Adrenal gland (tissue), 12 donors: ENCODE data around the gene UHMK1. TPM values are rescaled to one million over a fixed set of nuclear protein-coding genes. Genes with fewer than 3 reads are reported as not detected.

Experiments used
- DNase-seq, 7 donors: peaks; one replicate each; pipeline ENCODE4 v3.0.0-alpha.2; 2019 to 2020
- H3K27ac ChIP-seq, 5 donors: fragments of 200-600 bp; sonication (generic) in 4 of 5; 1 replicate in 3 of 5; 2 replicates in 2 of 5; pipeline versions ENCODE4 v1.5.1 to v1.8.0; 2016 to 2020; ENCODE audit warnings: mild to moderate bottlenecking in 1 of 5
- H3K27me3 ChIP-seq: fragments of 200-600 bp; 2 replicates; pipeline ENCODE4 v1.8.0; 2021
- H3K36me3 ChIP-seq, 2 donors: fragments of 200-600 bp; replicated peaks in 1 of 2; 1 replicate in 1 of 2; 2 replicates in 1 of 2; pipeline versions ENCODE4 v1.5.1 to v1.8.0; 2018 to 2022
- H3K4me1 ChIP-seq, 2 donors: fragments of 200-600 bp; replicated peaks in 1 of 2; 1 replicate in 1 of 2; 2 replicates in 1 of 2; pipeline versions ENCODE4 v1.5.1 to v1.8.0; 2018 to 2021
- H3K4me3 ChIP-seq, 4 donors: fragments of 200-600 bp; sonication (generic) in 3 of 4; one replicate each; pipeline ENCODE4 v1.5.1; 2016 to 2018
- H3K9me3 ChIP-seq, 3 donors: fragments of 200-600 bp; sonication (generic) in 1 of 3; replicated peaks in 1 of 3; 1 replicate in 2 of 3; 2 replicates in 1 of 3; pipeline versions ENCODE4 v1.5.1 to v1.8.0; 2016 to 2021
- POLR2A ChIP-seq, 2 donors: fragments of 450-650 bp; IDR thresholded peaks; one replicate each; pipeline ENCODE4 v1.6.1; 2017; ENCODE audit warnings: antibody characterized with exemption in 2 of 2, mild to moderate bottlenecking in 2 of 2, moderate library complexity in 1 of 2
- WGBS, 4 donors: extraction: QIAGEN DNeasy Blood & Tissue Kit in 2 of 4; methylation state at CpG; one replicate each; pipeline versions ENCODE4 v1.1.5 to v1.1.7; 2013 to 2017; 5-methylcytosine and 5-hydroxymethylcytosine counted together
- intact Hi-C, 2 donors: fragments of 100-400 bp; cut with DNase I; formaldehyde crosslinking; loops; one replicate each; pipeline versions ENCODE4 v1.14.1 to v1.15.0; 2022 to 2023
- polyA plus RNA-seq, 3 donors: library from polyadenylated mRNA; stranded (reverse); fragments of 200-250 nt in 2 of 3; fragments of 350-450 nt in 1 of 3; fragmentation: Illumina TruSeq in 1 of 3; extraction: RNeasy Lipid Tissue Mini Kit (QIAGEN cat#74804) in 1 of 3; gene quantifications; one replicate each; pipeline ENCODE4 v1.2.3, GENCODE V29; 2013 to 2014
- total RNA-seq, 9 donors: library from RNA; depleted of rRNA in 4 of 9; stranded (reverse); fragments of >200 nt in 4 of 9; fragments of 120-200 nt in 1 of 9; fragmentation: NEBNext Ultra II Directional in 1 of 9; extraction: Animal tissue kit (Norgen Biotek cat#: 25700) in 1 of 9; gene quantifications; one replicate each; pipeline versions ENCODE4 v1.1.0 to v1.2.4, GENCODE V29; 2013 to 2023
- TF ChIP-seq, protein P1 (sequence below), 6 experiments: fragments of 450-650 bp in 4 of 6; fragments of 200-600 bp in 2 of 6; sonication (generic) in 1 of 6; IDR thresholded peaks; 1 replicate in 5 of 6; 2 replicates in 1 of 6; pipeline versions ENCODE4 v1.5.1 to v1.8.0; 2016 to 2021; ENCODE audit warnings: antibody characterized with exemption in 6 of 6, mild to moderate bottlenecking in 2 of 6, moderate library complexity in 1 of 6
- donor health status: healthy with polysubstance abuse.
- donor health status: Bipolar disorder and iron deficiency.
- donor health status: DM: yes; HTN: yes; CAD: no.
- donor health status: DM: no; HTN: no; CAD: no.
- donor health status: DM: no; HTN: no; CAD: no.
- donor health status: DM: yes; HTN: yes; CAD: no.

Gene UHMK1
- total and polyA plus RNA-seq, 12 donors: 9.5 to 81.6 (median 56.0) TPM

DNA sequence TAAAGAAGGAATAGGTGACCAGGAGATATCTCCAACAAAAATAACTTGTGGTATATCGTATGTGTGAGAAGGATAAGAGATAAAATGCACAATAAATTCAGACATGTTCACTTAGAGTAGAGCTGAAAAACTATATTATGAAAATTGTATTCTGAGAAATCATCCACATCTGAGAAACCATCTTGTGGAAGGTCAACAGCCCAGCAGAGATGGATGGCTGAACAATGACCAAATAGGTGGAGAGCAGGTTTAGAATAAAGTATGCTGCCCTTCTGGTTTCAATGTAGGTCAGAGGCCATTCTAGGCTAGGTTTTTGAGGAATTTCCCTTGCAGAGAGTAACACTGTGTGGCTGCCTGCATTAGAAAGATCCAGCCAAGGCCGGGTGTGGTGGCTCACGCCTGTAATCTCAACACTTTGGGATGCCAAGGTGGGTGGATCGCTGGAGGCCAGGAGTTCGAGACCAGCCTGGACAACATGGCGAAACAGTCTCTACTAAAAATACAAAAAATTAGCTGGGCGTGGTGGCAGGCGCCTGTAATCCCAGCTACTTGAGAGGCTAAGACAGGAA lies 55.1 kb downstream of the UHMK1 start:
- Histone ChIP-seq H3K4me3 (no peak overlapping the region), H3K27me3 (no peaks in the 10 kb centered on the region), H3K9me3 (no peaks in the 10 kb centered on the region), H3K4me1 (peaks cover 11 to 14% of the 10 kb centered on the region in 2 donors), H3K36me3 (no peaks in the 10 kb centered on the region), H3K27ac (peak overlapping the region; percentile 26 to 85 (median 58))
- DNase-seq: peak in 1 of 7 donors; percentile 14
- TF ChIP-seq POLR2A (IDR thresholded peaks at IDR 0.05): no peak
- TF ChIP-seq, protein P1, sequence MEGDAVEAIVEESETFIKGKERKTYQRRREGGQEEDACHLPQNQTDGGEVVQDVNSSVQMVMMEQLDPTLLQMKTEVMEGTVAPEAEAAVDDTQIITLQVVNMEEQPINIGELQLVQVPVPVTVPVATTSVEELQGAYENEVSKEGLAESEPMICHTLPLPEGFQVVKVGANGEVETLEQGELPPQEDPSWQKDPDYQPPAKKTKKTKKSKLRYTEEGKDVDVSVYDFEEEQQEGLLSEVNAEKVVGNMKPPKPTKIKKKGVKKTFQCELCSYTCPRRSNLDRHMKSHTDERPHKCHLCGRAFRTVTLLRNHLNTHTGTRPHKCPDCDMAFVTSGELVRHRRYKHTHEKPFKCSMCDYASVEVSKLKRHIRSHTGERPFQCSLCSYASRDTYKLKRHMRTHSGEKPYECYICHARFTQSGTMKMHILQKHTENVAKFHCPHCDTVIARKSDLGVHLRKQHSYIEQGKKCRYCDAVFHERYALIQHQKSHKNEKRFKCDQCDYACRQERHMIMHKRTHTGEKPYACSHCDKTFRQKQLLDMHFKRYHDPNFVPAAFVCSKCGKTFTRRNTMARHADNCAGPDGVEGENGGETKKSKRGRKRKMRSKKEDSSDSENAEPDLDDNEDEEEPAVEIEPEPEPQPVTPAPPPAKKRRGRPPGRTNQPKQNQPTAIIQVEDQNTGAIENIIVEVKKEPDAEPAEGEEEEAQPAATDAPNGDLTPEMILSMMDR (IDR thresholded peaks at IDR 0.05): no peak
- WGBS, 4 donors: 87 to 94% (median 90%) methylated on average over 8 of the region's 8 CpGs
- intact Hi-C loops: no loop called here

DNA sequence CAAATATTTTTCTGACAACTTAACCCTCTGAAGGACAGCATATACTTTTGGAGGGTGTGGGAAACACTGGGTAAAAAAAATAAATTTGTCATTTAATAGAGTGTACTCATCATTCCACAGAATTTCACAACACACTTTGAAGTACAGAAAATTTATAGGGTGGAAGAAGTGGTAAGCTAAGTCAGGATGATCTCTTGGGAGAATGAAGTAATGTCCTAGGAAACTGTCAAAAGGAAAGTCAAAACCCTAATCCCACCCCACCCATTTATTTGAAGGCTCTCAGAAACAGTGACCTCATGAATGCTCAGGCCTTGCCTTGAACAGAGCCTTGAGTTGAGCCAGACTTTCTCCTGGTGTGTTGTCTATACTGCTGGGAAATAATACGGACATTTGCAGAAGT lies 56.6 kb downstream of the UHMK1 start:
- no peak overlapping the region for H3K4me3 ChIP-seq
- TF ChIP-seq POLR2A (IDR thresholded peaks at IDR 0.05): no peak
- TF ChIP-seq, protein P1 (IDR thresholded peaks at IDR 0.05): no peak
- WGBS, 4 donors: 65 to 90% (median 80%) methylated on average over 1 of the region's 1 CpG
- intact Hi-C loops: no loop called here
- no peaks in the 10 kb centered on the region for H3K36me3 ChIP-seq
- peak overlapping the region in 1 of 5 donors; percentile 62 for H3K27ac ChIP-seq
- H3K9me3 ChIP-seq: no peaks in the 10 kb centered on the region
- no peaks in the 10 kb centered on the region for H3K27me3 ChIP-seq
- no peak for DNase-seq
- peaks cover 11 to 14% of the 10 kb centered on the region in 2 donors for H3K4me1 ChIP-seq

DNA sequence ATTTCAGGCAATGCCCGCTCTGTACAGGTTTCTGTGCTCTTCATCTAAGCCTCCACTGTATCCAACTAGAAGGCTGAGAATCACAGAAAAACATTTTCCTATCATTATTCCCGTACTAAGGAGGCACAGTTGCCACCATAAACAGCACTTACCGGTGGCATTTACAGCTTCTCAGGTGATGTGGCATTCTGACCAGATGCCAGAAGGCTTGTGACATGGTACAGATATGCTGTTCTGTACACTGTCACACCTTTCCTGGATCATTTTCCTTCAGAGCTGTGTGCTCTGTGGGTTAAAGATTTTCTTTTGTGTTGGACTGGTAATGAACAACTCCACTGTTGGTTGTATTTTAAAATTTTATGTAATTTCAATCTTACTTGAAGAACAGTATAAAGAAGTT lies 59.9 kb downstream of the UHMK1 start:
- Histone ChIP-seq H3K27ac (no peak overlapping the region), H3K4me1 (peaks cover 9 to 15% of the 10 kb centered on the region in 2 donors), H3K36me3 (no peaks in the 10 kb centered on the region), H3K27me3 (no peaks in the 10 kb centered on the region), H3K9me3 (no peaks in the 10 kb centered on the region), H3K4me3 (no peak overlapping the region)
- DNase-seq: no peak
- TF ChIP-seq, protein P1 (IDR thresholded peaks at IDR 0.05): no peak
- WGBS, 4 donors: 89 to 96% (median 95%) methylated on average over 3 of the region's 3 CpGs
- intact Hi-C loops: no loop called here

DNA sequence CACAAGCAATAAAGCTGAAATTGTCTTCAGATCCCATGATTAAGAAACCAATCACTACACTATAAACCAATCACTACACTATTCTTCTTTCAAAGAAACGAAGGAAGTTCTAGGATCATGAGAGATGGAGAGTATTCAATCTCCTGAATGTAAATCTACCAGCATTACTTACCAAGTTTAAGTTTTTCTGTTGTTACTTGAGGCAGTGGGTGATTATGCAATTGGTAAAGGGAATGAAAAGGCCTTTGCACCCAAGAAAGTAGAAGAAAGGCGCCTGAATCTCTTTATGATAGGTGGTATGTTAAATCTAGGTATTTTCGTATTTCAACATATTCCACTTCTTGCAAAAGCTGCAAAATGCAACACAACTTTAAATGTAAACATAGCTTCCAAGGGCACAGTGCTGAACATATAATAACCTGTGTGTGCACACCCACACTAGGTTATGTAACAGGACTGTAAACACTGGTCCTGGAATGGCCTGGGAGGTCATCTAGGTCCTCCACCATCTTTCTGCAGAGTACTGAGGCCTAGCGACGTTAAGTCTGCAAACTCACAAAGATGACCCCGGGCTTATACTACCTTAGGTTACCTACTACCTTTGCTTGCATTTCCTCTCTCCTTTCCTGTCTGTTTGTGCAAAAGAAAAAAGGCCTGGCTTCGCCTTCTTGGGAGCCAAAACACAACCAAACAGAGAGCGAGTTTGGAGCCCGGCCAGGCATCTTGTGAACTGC lies 62.9 kb downstream of the UHMK1 start:
- intact Hi-C loops: no loop called here
- no peaks in the 10 kb centered on the region for H3K9me3 ChIP-seq

More for the DNA sequence above, 62.9 kb downstream of the UHMK1 start:
- TF ChIP-seq, protein P1 (IDR thresholded peaks at IDR 0.05): no peak
- no peak for TF ChIP-seq POLR2A (IDR thresholded peaks at IDR 0.05)
- Histone ChIP-seq H3K27ac (peak overlapping the region; percentile 92 to 99 (median 99)), H3K4me3 (peak overlapping the region in 2 of 4 donors; percentile 70 to 92), H3K36me3 (no peaks in the 10 kb centered on the region), H3K4me1 (peaks cover 5 to 32% of the 10 kb centered on the region in 2 donors), H3K27me3 (no peaks in the 10 kb centered on the region)
- 39 to 48% (median 43%) methylated on average over 9 of the region's 9 CpGs for WGBS, 4 donors
- no peak for DNase-seq
